Bronchial epithelial cell (primary cell): Measurements from ENCODE around the gene MOCS2. TPM values are rescaled to one million over a fixed set of nuclear protein-coding genes. Genes with fewer than 3 reads are reported as not detected.
"Not testable (repeated sequence)": the region's sequence is repeated elsewhere in the genome, so short reads cannot be mapped to it uniquely, and the experiment has no call there.

Experiments used
- DNase-seq: peaks from one replicate; pipeline ENCODE4 v3.0.0-alpha.2; 2010; ENCODE audit warnings: low read depth
- FAIRE-seq: peaks from 2 replicates; lab custom pipeline; 2011; peaks lifted over from hg19 to GRCh38; lab: Jason Lieb, UNC
- H3K27me3 ChIP-seq: 2 replicates; pipeline ENCODE4 v1.5.1; 2011; ENCODE audit warnings: low read length; ENCODE audit not compliant: control insufficient read depth, insufficient read depth
- H3K36me3 ChIP-seq: 2 replicates; pipeline ENCODE4 v1.5.1; 2011; ENCODE audit warnings: low read length; ENCODE audit not compliant: control insufficient read depth, insufficient read depth
- H3K4me3 ChIP-seq: 2 replicates; pipeline ENCODE4 v1.5.1; 2011; ENCODE audit warnings: mild to moderate bottlenecking, low read depth, low read length, control low read depth
- total RNA-seq: library from RNA; depleted of rRNA; stranded (reverse); fragments of >200 nt; gene quantifications from 2 replicates; pipeline ENCODE4 v1.2.1, GENCODE V29; 2014
- TF ChIP-seq, protein P1 (sequence below): IDR thresholded peaks from 2 replicates; pipeline ENCODE4 v1.5.1; 2011; ENCODE audit warnings: mild to moderate bottlenecking, moderate library complexity, low read length, control low read depth, inconsistent platforms; ENCODE audit not compliant: insufficient read depth, severe bottlenecking

Gene MOCS2
- total RNA-seq, 1 donor from 2014 or later, result 15.8 TPM

DNA sequence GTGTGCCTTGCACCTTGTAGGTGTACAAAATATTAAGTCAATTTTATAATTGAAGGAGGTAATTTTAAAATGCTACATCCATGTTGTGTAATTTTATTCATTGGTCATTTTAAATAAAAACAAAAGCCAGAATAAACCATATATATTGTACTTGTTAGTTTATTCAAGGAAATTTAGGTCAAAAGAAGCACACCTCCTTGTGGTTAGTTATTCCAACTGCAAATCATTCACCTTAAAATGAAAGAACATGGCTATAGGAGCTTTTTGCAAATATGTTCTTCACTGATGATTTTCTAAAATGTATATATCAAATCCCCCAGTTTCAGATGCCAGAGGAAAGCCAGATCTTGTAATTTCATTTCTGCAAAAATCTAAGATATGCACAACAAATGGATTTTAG is 5.4 kb upstream of the MOCS2 start:
- DNase-seq (peak; percentile 42), FAIRE-seq (no peak)
- TF ChIP-seq, protein P1, sequence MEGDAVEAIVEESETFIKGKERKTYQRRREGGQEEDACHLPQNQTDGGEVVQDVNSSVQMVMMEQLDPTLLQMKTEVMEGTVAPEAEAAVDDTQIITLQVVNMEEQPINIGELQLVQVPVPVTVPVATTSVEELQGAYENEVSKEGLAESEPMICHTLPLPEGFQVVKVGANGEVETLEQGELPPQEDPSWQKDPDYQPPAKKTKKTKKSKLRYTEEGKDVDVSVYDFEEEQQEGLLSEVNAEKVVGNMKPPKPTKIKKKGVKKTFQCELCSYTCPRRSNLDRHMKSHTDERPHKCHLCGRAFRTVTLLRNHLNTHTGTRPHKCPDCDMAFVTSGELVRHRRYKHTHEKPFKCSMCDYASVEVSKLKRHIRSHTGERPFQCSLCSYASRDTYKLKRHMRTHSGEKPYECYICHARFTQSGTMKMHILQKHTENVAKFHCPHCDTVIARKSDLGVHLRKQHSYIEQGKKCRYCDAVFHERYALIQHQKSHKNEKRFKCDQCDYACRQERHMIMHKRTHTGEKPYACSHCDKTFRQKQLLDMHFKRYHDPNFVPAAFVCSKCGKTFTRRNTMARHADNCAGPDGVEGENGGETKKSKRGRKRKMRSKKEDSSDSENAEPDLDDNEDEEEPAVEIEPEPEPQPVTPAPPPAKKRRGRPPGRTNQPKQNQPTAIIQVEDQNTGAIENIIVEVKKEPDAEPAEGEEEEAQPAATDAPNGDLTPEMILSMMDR, result peak; percentile 22
- H3K36me3 ChIP-seq, result no peaks in the 10 kb centered on the region
- no peak overlapping the region for H3K4me3 ChIP-seq
- H3K27me3 ChIP-seq, result no peaks in the 10 kb centered on the region

DNA sequence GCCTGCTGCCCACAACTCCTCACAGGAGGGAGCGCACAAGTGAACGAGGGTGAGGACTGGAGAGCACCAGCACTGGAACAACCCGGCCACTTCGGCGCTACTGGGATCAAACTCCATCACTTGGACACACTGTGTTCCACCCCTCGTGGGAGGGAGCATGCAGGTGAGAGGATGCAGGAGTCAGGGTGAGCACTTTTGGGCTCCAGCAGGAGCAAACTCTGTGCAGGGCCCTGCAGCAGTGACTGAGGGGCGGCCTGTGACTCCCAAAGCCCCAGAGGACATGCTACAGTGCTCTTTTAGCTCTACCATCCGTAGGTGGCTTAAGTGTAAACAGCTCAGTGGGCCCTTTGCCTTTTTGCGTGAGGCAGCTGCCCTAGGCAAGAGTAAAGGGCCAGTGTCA is 4.4 kb upstream of the MOCS2 start:
- TF ChIP-seq, protein P1, result no peak
- DNase-seq, result no peak
- H3K27me3 ChIP-seq, result no peaks in the 10 kb centered on the region
- FAIRE-seq, result no peak
- H3K36me3 ChIP-seq, result no peaks in the 10 kb centered on the region
- H3K4me3 ChIP-seq, result no peak overlapping the region

DNA sequence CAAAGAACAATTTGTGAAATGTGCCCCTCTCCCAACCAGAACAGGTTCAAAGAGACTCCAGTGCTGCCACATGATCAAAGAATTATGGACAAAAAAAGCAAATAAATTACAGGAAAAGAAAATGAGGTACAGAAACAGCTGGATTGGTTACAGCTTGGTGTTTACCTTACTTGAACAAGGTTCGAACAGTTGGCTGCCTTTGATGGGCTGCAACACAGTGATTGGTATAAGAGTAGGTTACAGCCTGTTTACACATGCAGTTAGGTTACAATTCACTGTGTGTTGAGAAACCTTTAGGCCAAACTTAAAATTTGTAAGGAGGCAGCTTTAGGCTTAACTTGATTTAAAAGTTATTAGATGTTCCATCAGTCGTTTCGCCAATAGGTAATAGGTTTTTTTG is 3.4 kb upstream of the MOCS2 start:
- DNase-seq (no peak), FAIRE-seq (no peak)
- H3K27me3 ChIP-seq, result no peaks in the 10 kb centered on the region
- TF ChIP-seq, protein P1, result no peak
- no peaks in the 10 kb centered on the region for H3K36me3 ChIP-seq
- H3K4me3 ChIP-seq, result no peak overlapping the region

DNA sequence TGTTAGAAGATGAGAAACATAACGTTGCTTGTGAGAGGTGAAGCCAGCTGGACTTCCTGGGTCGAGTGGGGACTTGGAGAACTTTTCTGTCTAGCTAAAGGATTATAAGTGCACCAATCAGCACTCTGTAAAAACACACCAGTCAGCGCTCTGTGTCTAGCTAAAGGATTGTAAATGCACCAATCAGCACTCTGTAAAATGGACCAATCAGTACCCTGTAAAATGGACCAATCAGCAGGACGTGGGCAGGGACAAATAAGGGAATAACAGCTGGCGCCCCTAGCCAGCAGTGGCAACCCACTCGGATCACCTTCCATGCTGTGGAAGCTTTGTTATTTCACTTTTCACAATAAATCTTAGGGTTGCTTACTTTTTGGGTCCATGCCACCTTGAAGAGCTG is 2.8 kb upstream of the MOCS2 start:
- not testable (repeated sequence) for FAIRE-seq, DNase-seq, H3K36me3 ChIP-seq, H3K4me3 ChIP-seq, H3K27me3 ChIP-seq

DNA sequence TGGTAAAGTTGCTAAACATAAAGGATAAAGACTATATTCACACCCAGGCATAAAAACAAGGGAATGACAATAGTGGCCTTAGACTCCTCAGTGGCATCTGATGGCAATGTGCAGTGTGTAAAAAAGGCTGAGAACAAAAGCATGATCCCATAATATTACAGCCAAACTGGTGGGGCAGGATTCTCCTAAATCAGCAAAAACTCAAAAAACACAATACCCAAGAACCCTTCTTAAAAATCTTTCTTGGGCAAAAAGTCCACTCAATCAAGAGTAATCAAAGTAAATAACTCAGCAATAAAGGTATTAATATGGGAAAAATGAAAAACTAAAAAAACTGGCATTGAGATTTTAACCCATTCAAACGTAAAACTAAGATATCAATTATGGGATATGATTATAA is 1.6 kb upstream of the MOCS2 start:
- FAIRE-seq, result no peak
- H3K27me3 ChIP-seq, result no peaks in the 10 kb centered on the region
- no peak overlapping the region for H3K4me3 ChIP-seq
- no peaks in the 10 kb centered on the region for H3K36me3 ChIP-seq
- DNase-seq, result no peak
- TF ChIP-seq, protein P1, result no peak

DNA sequence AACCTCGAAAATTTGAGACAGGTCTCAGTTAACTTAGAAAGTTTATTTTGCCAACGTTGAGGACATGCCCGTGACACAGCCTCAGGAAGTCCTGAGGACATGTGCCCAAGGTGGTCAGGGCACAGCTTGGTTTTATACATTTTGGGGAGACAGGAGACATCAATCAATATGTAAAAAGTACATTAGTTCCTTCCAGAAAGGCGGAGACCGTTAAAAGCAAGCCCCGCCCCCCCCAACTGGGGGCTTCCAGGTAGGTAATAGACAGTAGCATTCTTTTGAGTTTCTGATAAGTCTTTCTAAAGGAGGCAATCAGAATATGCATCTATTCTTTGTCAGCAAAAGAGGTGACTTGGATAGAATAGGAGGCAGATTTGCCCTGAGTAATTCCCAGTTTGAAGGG is 599 bp upstream of the MOCS2 start:
- FAIRE-seq (no peak), DNase-seq (no peak)
- H3K36me3 ChIP-seq, result no peaks in the 10 kb centered on the region
- no peaks in the 10 kb centered on the region for H3K27me3 ChIP-seq
- TF ChIP-seq, protein P1, result no peak
- peak overlapping the region; percentile 60 for H3K4me3 ChIP-seq
